Measurements from ENCODE around the gene MAT2B. TPM values are rescaled to one million over a fixed set of nuclear protein-coding genes. Genes with fewer than 3 reads are reported as not detected.
A peak's percentile ranks its signal among the peaks of the same experiment; 100 is the strongest.
"Not testable (repeated sequence)": the region's sequence is repeated elsewhere in the genome, so short reads cannot be mapped to it uniquely, and the experiment has no call there.

MAT2B gene
- total and polyA plus RNA-seq, 2 of the 13 experiments (the other 11 are each of a cell fraction or from before 2014, with no cell fraction given), result 20.2 to 37.1 TPM

GRCh38 chr5:163534492-163535094, 29.2 kb downstream of the MAT2B start:
- H2AFZ ChIP-seq (ENCODE audit: low read length), result no peak overlapping the region
- H3K27me3 ChIP-seq (ENCODE audit: control insufficient read depth in 1 of 2, insufficient read depth in 2 of 2, low read length in 2 of 2), result no peaks in the 10 kb centered on the region; a peak in 1 of 5 replicates
- no peaks in the 10 kb centered on the region for H3K9me3 ChIP-seq (ENCODE audit: low read length)
- H3K4me2 ChIP-seq (ENCODE audit: low read depth, low read length), result no peak overlapping the region
- CTCF ChIA-PET (ENCODE audit: low intra/inter-chr PET ratio, low total read pairs), result no interaction called here
- no peaks in the 10 kb centered on the region for H3K79me2 ChIP-seq (ENCODE audit: insufficient read depth, low read length)
- TF ChIP-seq SOX6 (IDR thresholded peaks at IDR 0.05) (no peak), SOX6 (CRISPR knock-in tag; IDR thresholded peaks at IDR 0.05) (no peak), ZNF629 (CRISPR knock-in tag; conservative IDR thresholded peaks at IDR 0.05) (0 out of 2 replicates have a peak, but pooled peaks have one; percentile 14), ZNF605 (CRISPR knock-in tag; IDR thresholded peaks at IDR 0.05) (no peak), NFYB (CRISPR knock-in tag; IDR thresholded peaks at IDR 0.05) (no peak), ZBTB7B (CRISPR knock-in tag; IDR thresholded peaks at IDR 0.05) (no peak), IKZF5 (CRISPR knock-in tag; IDR thresholded peaks at IDR 0.05) (no peak)
- H3K4me3 ChIP-seq (replicated peaks in 1 of 3; ENCODE audit: insufficient read depth in 1 of 3, low read depth in 2 of 3, low read length in 3 of 3), result no peak overlapping the region
- H3K4me1 ChIP-seq (ENCODE audit: insufficient read depth, low read length), result peaks cover 4% of the 10 kb centered on the region; the same call in 1 of the 2 replicates
- no TSS peak for BruUV-seq (replicated peaks)
- H3K36me3 ChIP-seq (replicated peaks in 1 of 2; ENCODE audit: control insufficient read depth in 1 of 2, insufficient read depth in 2 of 2, low read length in 2 of 2), result no peaks in the 10 kb centered on the region
- WGBS (ENCODE audit: low lambda C conversion rate), result 28% methylated on average over 2 of the region's 2 CpGs
- POLR2A ChIA-PET, result no interaction called here
- in situ Hi-C loops (cut with HindIII; ENCODE audit: extremely low pct_ligation_motif_present, low pct_unique_long_range_greater_than_20kb) (no loop called here), intact Hi-C loops (cut with micrococcal nuclease; ENCODE audit: unreplicated experiment) (no loop called here)
- FAIRE-seq (no peak), DNase-seq (ENCODE audit: low spot score) (no peak), ATAC-seq (no peak)
- no peaks in the 10 kb centered on the region for H4K20me1 ChIP-seq (ENCODE audit: insufficient read depth, low read length)
- H3K9ac ChIP-seq (ENCODE audit: insufficient read depth, low read depth, low read length), result no peak overlapping the region
- H3K27ac ChIP-seq (ENCODE audit: extremely low read length, insufficient read depth, low read length), result no peak overlapping the region

- ChIA-PET POLR2A (no interaction called here), CTCF (ENCODE audit: low intra/inter-chr PET ratio, low total read pairs) (no interaction called here)
- Histone ChIP-seq H3K27ac (ENCODE audit: extremely low read length, insufficient read depth, low read length) (no peak overlapping the region), H3K79me2 (ENCODE audit: insufficient read depth, low read length) (no peaks in the 10 kb centered on the region), H3K27me3 (ENCODE audit: control insufficient read depth in 1 of 2, insufficient read depth in 2 of 2, low read length in 2 of 2) (no peaks in the 10 kb centered on the region; a peak in 1 of 5 replicates), H3K4me2 (ENCODE audit: low read depth, low read length) (no peak overlapping the region), H3K4me3 (replicated peaks in 1 of 3; ENCODE audit: insufficient read depth in 1 of 3, low read depth in 2 of 3, low read length in 3 of 3) (no peak overlapping the region), H3K9ac (ENCODE audit: insufficient read depth, low read depth, low read length) (no peak overlapping the region), H3K4me1 (ENCODE audit: insufficient read depth, low read length) (no peaks in the 10 kb centered on the region), H4K20me1 (ENCODE audit: insufficient read depth, low read length) (no peaks in the 10 kb centered on the region), H2AFZ (ENCODE audit: low read length) (no peak overlapping the region), H3K36me3 (replicated peaks in 1 of 2; ENCODE audit: control insufficient read depth in 1 of 2, insufficient read depth in 2 of 2, low read length in 2 of 2) (no peaks in the 10 kb centered on the region), H3K9me3 (ENCODE audit: low read length) (no peaks in the 10 kb centered on the region)
- 56% methylated on average over 3 of the region's 3 CpGs for WGBS (ENCODE audit: low lambda C conversion rate)
- intact Hi-C loops (cut with micrococcal nuclease; ENCODE audit: unreplicated experiment), result no loop called here
- in situ Hi-C loops (cut with HindIII; ENCODE audit: extremely low pct_ligation_motif_present, low pct_unique_long_range_greater_than_20kb), result no loop called here
- DNase-seq (ENCODE audit: low spot score), result no peak
- TF ChIP-seq PHF5A (CRISPR knock-in tag; IDR thresholded peaks at IDR 0.05; ENCODE audit: low read depth, unreplicated experiment) (no peak), IRF2 (CRISPR knock-in tag; IDR thresholded peaks at IDR 0.05) (no peak)
- FAIRE-seq, result no peak
- BruUV-seq (replicated peaks), result no TSS peak
- no peak for ATAC-seq
These were observed 29.9 kb downstream of the MAT2B start for GRCh38 chr5:163535290-163535689.

- FAIRE-seq; H3K27ac ChIP-seq (ENCODE audit: extremely low read length, insufficient read depth, low read length); H2AFZ ChIP-seq (ENCODE audit: low read length); H3K4me1 ChIP-seq (ENCODE audit: insufficient read depth, low read length); H3K27me3 ChIP-seq (ENCODE audit: control insufficient read depth in 1 of 2, insufficient read depth in 2 of 2, low read length in 2 of 2); ATAC-seq; CTCF ChIA-PET (ENCODE audit: low intra/inter-chr PET ratio, low total read pairs); in situ Hi-C loops (cut with HindIII; ENCODE audit: extremely low pct_ligation_motif_present, low pct_unique_long_range_greater_than_20kb); H3K9me3 ChIP-seq (ENCODE audit: low read length); intact Hi-C loops (cut with micrococcal nuclease; ENCODE audit: unreplicated experiment); H3K4me2 ChIP-seq (ENCODE audit: low read depth, low read length); H3K4me3 ChIP-seq (replicated peaks in 1 of 3; ENCODE audit: insufficient read depth in 1 of 3, low read depth in 2 of 3, low read length in 3 of 3); H3K36me3 ChIP-seq (replicated peaks in 1 of 2; ENCODE audit: control insufficient read depth in 1 of 2, insufficient read depth in 2 of 2, low read length in 2 of 2); H3K9ac ChIP-seq (ENCODE audit: insufficient read depth, low read depth, low read length); H4K20me1 ChIP-seq (ENCODE audit: insufficient read depth, low read length); POLR2A ChIA-PET; H3K79me2 ChIP-seq (ENCODE audit: insufficient read depth, low read length); BruUV-seq (replicated peaks); DNase-seq (ENCODE audit: low spot score): not testable (repeated sequence)
- WGBS (ENCODE audit: low lambda C conversion rate), result 2% methylated on average over 3 of the region's 3 CpGs
These were observed 31.0 kb downstream of the MAT2B start for GRCh38 chr5:163536442-163536841.
